HEK293T (cell line): Measurements from ENCODE around the gene VPS13A.

Experiments used
- ARNT ChIP-seq: fragments of 450-650 bp; IDR thresholded peaks from 2 replicates; pipeline ENCODE4 v1.6.1; 2017; ENCODE audit warnings: mild to moderate bottlenecking
- BHLHE40 ChIP-seq: fragments of 450-650 bp; IDR thresholded peaks from 2 replicates; pipeline ENCODE4 v1.6.1; 2016; ENCODE audit warnings: mild to moderate bottlenecking, moderate library complexity, borderline replicate concordance
- FOXA1 ChIP-seq: fragments of 450-650 bp; IDR thresholded peaks from 2 replicates; pipeline ENCODE4 v1.6.1; 2016; ENCODE audit warnings: mild to moderate bottlenecking
- FOXK2 ChIP-seq: fragments of 450-650 bp; IDR thresholded peaks from 2 replicates; pipeline ENCODE4 v1.6.1; 2016; ENCODE audit warnings: mild to moderate bottlenecking
- FOXM1 ChIP-seq: fragments of 450-650 bp; IDR thresholded peaks from 2 replicates; pipeline ENCODE4 v1.6.1; 2017; ENCODE audit warnings: mild to moderate bottlenecking, borderline replicate concordance
- L3MBTL2 ChIP-seq: fragments of 450-650 bp; conservative IDR thresholded peaks from 2 replicates; pipeline ENCODE4 v1.6.1; 2016; ENCODE audit warnings: mild to moderate bottlenecking
- LEF1 ChIP-seq: fragments of 450-650 bp; IDR thresholded peaks from 2 replicates; pipeline ENCODE4 v1.6.1; 2017; ENCODE audit warnings: mild to moderate bottlenecking, borderline replicate concordance
- NFRKB ChIP-seq: fragments of 450-650 bp; IDR thresholded peaks from 2 replicates; pipeline ENCODE4 v1.6.1; 2016; ENCODE audit warnings: mild to moderate bottlenecking, moderate library complexity
- SP1 ChIP-seq: fragments of 450-650 bp; IDR thresholded peaks from 2 replicates; pipeline ENCODE4 v1.6.1; 2017
- SUZ12 ChIP-seq: fragments of 450-650 bp; IDR thresholded peaks from 2 replicates; pipeline ENCODE4 v1.6.1; 2016; ENCODE audit warnings: mild to moderate bottlenecking
- TARDBP ChIP-seq: fragments of 450-650 bp; IDR thresholded peaks from 2 replicates; pipeline ENCODE4 v1.6.1; 2016
- ZNF384 ChIP-seq: fragments of 450-650 bp; IDR thresholded peaks from 2 replicates; pipeline ENCODE4 v1.6.1; 2016
- TF ChIP-seq, protein P1 (sequence below): fragments of 450-650 bp; IDR thresholded peaks from 2 replicates; pipeline ENCODE4 v1.6.1; 2016

DNA sequence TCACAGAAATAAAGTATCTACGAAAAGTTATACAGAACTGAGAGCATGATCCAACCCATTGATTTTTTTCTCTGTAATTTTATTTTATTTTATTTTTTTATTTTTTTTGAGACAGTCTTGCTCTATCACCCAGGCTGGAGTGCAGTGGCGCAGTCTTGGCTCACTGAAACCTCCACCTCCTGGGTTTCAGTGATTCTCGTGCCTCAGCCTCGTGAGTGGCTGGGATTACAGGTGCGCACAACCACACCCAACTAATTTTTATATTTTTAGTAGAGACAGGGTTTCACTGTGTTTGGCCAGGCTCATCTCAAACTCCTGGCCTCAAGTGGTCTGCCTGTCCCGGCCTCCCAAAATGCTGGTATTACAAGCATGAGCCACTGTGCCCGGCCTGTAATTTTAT is 107.3 kb downstream of the VPS13A start:
- TF ChIP-seq SUZ12 (no peak), L3MBTL2 (no peak), LEF1 (no peak), SP1 (no peak), NFRKB (no peak), BHLHE40 (no peak), FOXM1 (no peak), FOXK2 (no peak), ZNF384 (no peak), FOXA1 (no peak), ARNT (no peak), TARDBP (no peak)
- TF ChIP-seq, protein P1, sequence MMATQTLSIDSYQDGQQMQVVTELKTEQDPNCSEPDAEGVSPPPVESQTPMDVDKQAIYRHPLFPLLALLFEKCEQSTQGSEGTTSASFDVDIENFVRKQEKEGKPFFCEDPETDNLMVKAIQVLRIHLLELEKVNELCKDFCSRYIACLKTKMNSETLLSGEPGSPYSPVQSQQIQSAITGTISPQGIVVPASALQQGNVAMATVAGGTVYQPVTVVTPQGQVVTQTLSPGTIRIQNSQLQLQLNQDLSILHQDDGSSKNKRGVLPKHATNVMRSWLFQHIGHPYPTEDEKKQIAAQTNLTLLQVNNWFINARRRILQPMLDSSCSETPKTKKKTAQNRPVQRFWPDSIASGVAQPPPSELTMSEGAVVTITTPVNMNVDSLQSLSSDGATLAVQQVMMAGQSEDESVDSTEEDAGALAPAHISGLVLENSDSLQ, result no peak
